Measurements from ENCODE around the gene HRK. TPM values are rescaled to one million over a fixed set of nuclear protein-coding genes. Genes with fewer than 3 reads are reported as not detected.

Gene HRK
- total and polyA plus RNA-seq, 9 of the 15 experiments (the other 6 are each of a cell fraction or from before 2014, with no cell fraction given): 0.01 to 0.05 (median 0.04) TPM; not detected in 6

DNA sequence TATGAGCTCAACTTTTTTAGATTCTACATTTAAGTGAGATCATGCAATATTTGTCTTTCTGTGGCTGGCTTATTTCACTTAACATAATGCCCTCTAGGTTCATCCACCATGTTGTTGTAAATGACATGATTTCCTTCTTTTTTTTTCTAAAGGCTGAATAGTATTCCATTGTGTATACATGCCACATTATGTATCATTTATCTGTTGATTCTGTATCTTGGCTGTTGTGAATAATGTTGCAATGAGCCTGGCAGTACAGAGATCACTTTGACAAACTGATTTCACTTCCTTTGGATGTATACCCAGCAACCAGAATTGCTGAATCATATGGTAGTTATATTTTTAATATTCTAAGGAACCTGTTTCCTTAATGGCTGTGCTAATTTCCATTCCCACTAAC is 48.6 kb upstream of the HRK start:
- in situ Hi-C loops (cut with MboI) (no loop called here), intact Hi-C loops (cut with micrococcal nuclease) (no loop called here)
- peak; percentile 35 for FAIRE-seq
- no peaks in the 10 kb centered on the region for H4K20me1 ChIP-seq (replicated peaks; ENCODE audit: control insufficient read depth, insufficient read depth, low read length)
- ATAC-seq: no peak
- TF ChIP-seq ZNF12 (CRISPR knock-in tag; IDR thresholded peaks at IDR 0.05) (no peak), NFE2 (IDR thresholded peaks at IDR 0.05; ENCODE audit: low read depth) (peak; percentile 38; the same call in 1 of the 2 replicates), MAFG (tag; conservative IDR thresholded peaks at IDR 0.05) (0 out of 2 replicates have a peak, but pooled peaks have one; percentile 8)
- peaks cover 0 to 5% of the 10 kb centered on the region in 2 experiments; a peak in 3 of 5 replicates for H3K4me1 ChIP-seq (replicated peaks in 1 of 2; ENCODE audit: control insufficient read depth in 2 of 2, insufficient read depth in 2 of 2, low read length in 2 of 2)
- H3K9me1 ChIP-seq (ENCODE audit: control insufficient read depth, insufficient read depth, low read length): no peaks in the 10 kb centered on the region
- no peaks in the 10 kb centered on the region for H3K27me3 ChIP-seq (ENCODE audit: control insufficient read depth in 2 of 2, insufficient read depth in 2 of 2, low read length in 2 of 2)
- no peak overlapping the region for H3K4me3 ChIP-seq
- peaks cover 12% of the 10 kb centered on the region for H3K36me3 ChIP-seq (ENCODE audit: control insufficient read depth, insufficient read depth, low read length)
- H3K79me2 ChIP-seq (ENCODE audit: control insufficient read depth, insufficient read depth, low read length): no peaks in the 10 kb centered on the region
- no TSS peak for BruUV-seq (replicated peaks)
- H3K9me3 ChIP-seq (replicated peaks; ENCODE audit: control insufficient read depth, insufficient read depth, low read depth, low read length): no peaks in the 10 kb centered on the region
- ChIA-PET POLR2A (interaction anchor here (1.3 to 1.9 kb wide), 2 partner anchors 9 to 11 kb away, joined by 4 to 5 read pairs; no protein-coding TSS in a partner anchor), CTCF (ENCODE audit: low intra/inter-chr PET ratio) (no interaction called here)
- H2AFZ ChIP-seq (ENCODE audit: low read depth, low read length): no peak overlapping the region
- no peak overlapping the region for H3K4me2 ChIP-seq (ENCODE audit: insufficient read depth, low read length)
- DNase-seq (ENCODE audit: extremely low read depth in 1 of 4, low spot score in 3 of 4): no peak
- no peak overlapping the region for H3K9ac ChIP-seq (ENCODE audit: insufficient read depth in 1 of 2, low read depth in 2 of 2, low read length in 2 of 2)
- no peak overlapping the region for H3K27ac ChIP-seq (ENCODE audit: extremely low read depth, low read depth, low read length)

DNA sequence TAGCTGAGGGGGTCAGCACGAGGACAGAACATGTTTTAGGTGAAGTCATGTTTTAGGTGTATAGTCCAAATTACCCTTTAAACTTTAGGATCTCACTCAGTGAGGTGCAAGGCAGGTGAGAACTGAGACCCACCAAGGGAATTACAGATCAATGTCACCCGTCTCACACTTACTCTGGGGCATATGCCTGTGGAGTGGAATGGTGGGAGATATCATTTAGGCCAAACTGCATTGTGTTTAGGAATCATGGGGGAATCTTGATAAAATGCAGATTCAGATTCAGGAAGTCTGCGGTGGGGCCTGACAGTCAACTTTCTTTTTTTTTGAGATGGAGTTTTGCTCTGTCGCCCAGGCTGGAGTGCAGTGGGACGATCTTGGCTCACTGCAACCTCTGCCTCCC is 47.3 kb upstream of the HRK start:
- intact Hi-C loops (cut with micrococcal nuclease): no loop called here
- no peak overlapping the region for H2AFZ ChIP-seq (ENCODE audit: low read depth, low read length)
- peaks cover 0 to 9% of the 10 kb centered on the region in 2 experiments; a peak in 3 of 5 replicates for H3K4me1 ChIP-seq (replicated peaks in 1 of 2; ENCODE audit: control insufficient read depth in 2 of 2, insufficient read depth in 2 of 2, low read length in 2 of 2)
- H4K20me1 ChIP-seq (replicated peaks; ENCODE audit: control insufficient read depth, insufficient read depth, low read length): no peaks in the 10 kb centered on the region
- no peaks in the 10 kb centered on the region for H3K9me3 ChIP-seq (replicated peaks; ENCODE audit: control insufficient read depth, insufficient read depth, low read depth, low read length)
- WGBS (ENCODE audit: insufficient coverage, low coverage, missing lambda C conversion rate): 70% methylated on average over 5 of the region's 5 CpGs
- no TSS peak for BruUV-seq (replicated peaks)
- H3K4me3 ChIP-seq: no peak overlapping the region
- FAIRE-seq (no peak), DNase-seq (ENCODE audit: extremely low read depth in 1 of 4, low spot score in 3 of 4) (no peak), ATAC-seq (no peak)
- H3K27me3 ChIP-seq (ENCODE audit: control insufficient read depth in 2 of 2, insufficient read depth in 2 of 2, low read length in 2 of 2): no peaks in the 10 kb centered on the region
- H3K36me3 ChIP-seq (ENCODE audit: control insufficient read depth, insufficient read depth, low read length): peaks cover 12% of the 10 kb centered on the region; the same call in 2 of the 3 replicates
- no peak overlapping the region for H3K27ac ChIP-seq (ENCODE audit: extremely low read depth, low read depth, low read length)
- TF ChIP-seq, protein P1, sequence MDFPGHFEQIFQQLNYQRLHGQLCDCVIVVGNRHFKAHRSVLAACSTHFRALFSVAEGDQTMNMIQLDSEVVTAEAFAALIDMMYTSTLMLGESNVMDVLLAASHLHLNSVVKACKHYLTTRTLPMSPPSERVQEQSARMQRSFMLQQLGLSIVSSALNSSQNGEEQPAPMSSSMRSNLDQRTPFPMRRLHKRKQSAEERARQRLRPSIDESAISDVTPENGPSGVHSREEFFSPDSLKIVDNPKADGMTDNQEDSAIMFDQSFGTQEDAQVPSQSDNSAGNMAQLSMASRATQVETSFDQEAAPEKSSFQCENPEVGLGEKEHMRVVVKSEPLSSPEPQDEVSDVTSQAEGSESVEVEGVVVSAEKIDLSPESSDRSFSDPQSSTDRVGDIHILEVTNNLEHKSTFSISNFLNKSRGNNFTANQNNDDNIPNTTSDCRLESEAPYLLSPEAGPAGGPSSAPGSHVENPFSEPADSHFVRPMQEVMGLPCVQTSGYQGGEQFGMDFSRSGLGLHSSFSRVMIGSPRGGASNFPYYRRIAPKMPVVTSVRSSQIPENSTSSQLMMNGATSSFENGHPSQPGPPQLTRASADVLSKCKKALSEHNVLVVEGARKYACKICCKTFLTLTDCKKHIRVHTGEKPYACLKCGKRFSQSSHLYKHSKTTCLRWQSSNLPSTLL (IDR thresholded peaks at IDR 0.05): no peak
- TF ChIP-seq CSDE1 (IDR thresholded peaks at IDR 0.05): no peak
- no peak for TF ChIP-seq DNMT1 (IDR thresholded peaks at IDR 0.05)
- TF ChIP-seq, protein P2, sequence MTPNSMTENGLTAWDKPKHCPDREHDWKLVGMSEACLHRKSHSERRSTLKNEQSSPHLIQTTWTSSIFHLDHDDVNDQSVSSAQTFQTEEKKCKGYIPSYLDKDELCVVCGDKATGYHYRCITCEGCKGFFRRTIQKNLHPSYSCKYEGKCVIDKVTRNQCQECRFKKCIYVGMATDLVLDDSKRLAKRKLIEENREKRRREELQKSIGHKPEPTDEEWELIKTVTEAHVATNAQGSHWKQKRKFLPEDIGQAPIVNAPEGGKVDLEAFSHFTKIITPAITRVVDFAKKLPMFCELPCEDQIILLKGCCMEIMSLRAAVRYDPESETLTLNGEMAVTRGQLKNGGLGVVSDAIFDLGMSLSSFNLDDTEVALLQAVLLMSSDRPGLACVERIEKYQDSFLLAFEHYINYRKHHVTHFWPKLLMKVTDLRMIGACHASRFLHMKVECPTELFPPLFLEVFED (CRISPR knock-in tag; conservative IDR thresholded peaks at IDR 0.05): no peak
- TF ChIP-seq STAT5B (CRISPR knock-in tag; IDR thresholded peaks at IDR 0.05): no peak
- TF ChIP-seq, protein P3, sequence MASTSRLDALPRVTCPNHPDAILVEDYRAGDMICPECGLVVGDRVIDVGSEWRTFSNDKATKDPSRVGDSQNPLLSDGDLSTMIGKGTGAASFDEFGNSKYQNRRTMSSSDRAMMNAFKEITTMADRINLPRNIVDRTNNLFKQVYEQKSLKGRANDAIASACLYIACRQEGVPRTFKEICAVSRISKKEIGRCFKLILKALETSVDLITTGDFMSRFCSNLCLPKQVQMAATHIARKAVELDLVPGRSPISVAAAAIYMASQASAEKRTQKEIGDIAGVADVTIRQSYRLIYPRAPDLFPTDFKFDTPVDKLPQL (IDR thresholded peaks at IDR 0.05; ENCODE audit: extremely low read depth, insufficient read length): no peak
- no peak for TF ChIP-seq SREBF2 (CRISPR knock-in tag; IDR thresholded peaks at IDR 0.05)
- no peak for TF ChIP-seq ILF3 (IDR thresholded peaks at IDR 0.05; ENCODE audit: borderline replicate concordance)
- no peak for TF ChIP-seq TFAM (CRISPR knock-in tag; conservative IDR thresholded peaks at IDR 0.05)
- TF ChIP-seq ZNF583 (CRISPR knock-in tag; IDR thresholded peaks at IDR 0.05): no peak
- TF ChIP-seq ZNF212 (CRISPR knock-in tag; IDR thresholded peaks at IDR 0.05): no peak
- H3K9ac ChIP-seq (ENCODE audit: insufficient read depth in 1 of 2, low read depth in 2 of 2, low read length in 2 of 2): no peak overlapping the region
- no peaks in the 10 kb centered on the region for H3K79me2 ChIP-seq (ENCODE audit: control insufficient read depth, insufficient read depth, low read length)
- no peak overlapping the region for H3K4me2 ChIP-seq (ENCODE audit: insufficient read depth, low read length)
- in situ Hi-C loops (cut with MboI): no loop called here
- CTCF ChIA-PET (ENCODE audit: low intra/inter-chr PET ratio): no interaction called here
- H3K9me1 ChIP-seq (ENCODE audit: control insufficient read depth, insufficient read depth, low read length): no peaks in the 10 kb centered on the region
- POLR2A ChIA-PET: interaction anchor here (0.6 to 1.9 kb wide), 4 partner anchors 9 to 18 kb away, joined by 3 to 5 read pairs (median 4); no protein-coding TSS in a partner anchor
